Measurements from ENCODE around the gene PM20D1.

- TF ChIP-seq TAF1 (IDR thresholded peaks at IDR 0.05; ENCODE audit: borderline replicate concordance, low read depth, low read length) (no peak), CTCF (IDR thresholded peaks at IDR 0.05) (no peak), CHD2 (IDR thresholded peaks at IDR 0.05; ENCODE audit: low read length, partially characterized antibody) (no peak), SIN3A (IDR thresholded peaks at IDR 0.05; ENCODE audit: borderline replicate concordance, low read depth, low read length) (no peak), RXRA (IDR thresholded peaks at IDR 0.05; ENCODE audit: borderline replicate concordance, low read depth) (no peak), ZBTB33 (IDR thresholded peaks at IDR 0.05; ENCODE audit: borderline replicate concordance, low read depth) (no peak), MAX (IDR thresholded peaks at IDR 0.05; ENCODE audit: low read depth) (no peak), RCOR1 (IDR thresholded peaks at IDR 0.05; ENCODE audit: low read length) (no peak), REST (IDR thresholded peaks at IDR 0.05; ENCODE audit: low read depth, low read length) (no peak)
These were observed 48.8 kb downstream of the PM20D1 start for GRCh38 chr1:205800981-205801703.
